HEK293 (cell line): ENCODE results near the gene PKD2L1.

Experiments
- CTCF ChIA-PET: fragments of 350-600 bp; formaldehyde crosslinking; extraction: SDS; loops from one replicate; lab custom pipeline; 2021; ENCODE audit warnings: antibody characterized with exemption; lab: Yijun Ruan, JAX
- POLR2A ChIA-PET: fragments of 300-600 bp; formaldehyde crosslinking; extraction: SDS; loops from one replicate; lab custom pipeline; 2020; ENCODE audit warnings: antibody characterized with exemption, inconsistent platforms; lab: Yijun Ruan, JAX
- H3K27ac ChIP-seq: fragments of 200-500 bp; sonication (Bioruptor generic); 2 replicates; pipeline ENCODE4 v1.5.1; 2014; ENCODE audit warnings: low read depth, low read length, control low read depth, inconsistent platforms; ENCODE audit errors: extremely low read depth
- H3K36me3 ChIP-seq, 2 experiments: fragments of 200-500 bp in 1 of 2; sonication (Bioruptor generic) in 1 of 2; 1 replicate in 1 of 2; 2 replicates in 1 of 2; pipeline ENCODE4 v1.5.1; 2014 to 2017; ENCODE audit warnings: inconsistent platforms in 2 of 2, low read length in 2 of 2; ENCODE audit not compliant: control insufficient read depth in 2 of 2, insufficient read depth in 1 of 2
- H3K4me1 ChIP-seq: fragments of 200-500 bp; sonication (Bioruptor generic); 2 replicates; pipeline ENCODE4 v1.5.1; 2014; ENCODE audit warnings: mild to moderate bottlenecking, low read length, inconsistent platforms; ENCODE audit not compliant: control insufficient read depth, insufficient read depth
- H3K4me3 ChIP-seq: 2 replicates; pipeline ENCODE4 v1.5.1; 2011; ENCODE audit warnings: low read depth, mild to moderate bottlenecking, control low read depth, low read length, moderate library complexity
- H3K9me3 ChIP-seq: fragments of 200-500 bp; sonication (Bioruptor generic); 2 replicates; pipeline ENCODE4 v1.5.1; 2014; ENCODE audit warnings: low read depth, low read length, inconsistent platforms; ENCODE audit not compliant: control insufficient read depth, insufficient read depth
- AEBP2 ChIP-seq: fragments of 450-650 bp; formaldehyde crosslinking; IDR thresholded peaks from 2 replicates; pipeline ENCODE4 v1.5.1; 2016; ENCODE audit warnings: missing biosample characterization, missing genetic modification characterization, borderline replicate concordance
- BCL11A ChIP-seq: fragments of 450-650 bp; formaldehyde crosslinking; IDR thresholded peaks from 2 replicates; pipeline ENCODE4 v1.5.1; 2016; ENCODE audit warnings: low read depth, missing biosample characterization, missing genetic modification characterization
- BCL6B ChIP-seq: fragments of 450-650 bp; formaldehyde crosslinking; IDR thresholded peaks from 2 replicates; pipeline ENCODE4 v1.5.1; 2017; ENCODE audit warnings: missing biosample characterization, missing genetic modification characterization
- CTCF ChIP-seq: fragments of 450-650 bp; formaldehyde crosslinking; IDR thresholded peaks from 2 replicates; pipeline ENCODE4 v1.5.1; 2016; ENCODE audit warnings: missing biosample characterization, missing genetic modification characterization
- HIC1 ChIP-seq: fragments of 450-650 bp; formaldehyde crosslinking; IDR thresholded peaks from 2 replicates; pipeline ENCODE4 v1.5.1; 2016; ENCODE audit warnings: missing biosample characterization, missing genetic modification characterization
- KLF17 ChIP-seq: fragments of 450-650 bp; formaldehyde crosslinking; IDR thresholded peaks from 2 replicates; pipeline ENCODE4 v1.5.1; 2016; ENCODE audit warnings: missing biosample characterization, missing genetic modification characterization
- KLF7 ChIP-seq: fragments of 450-650 bp; formaldehyde crosslinking; IDR thresholded peaks from 2 replicates; pipeline ENCODE4 v1.5.1; 2016; ENCODE audit warnings: missing biosample characterization, missing genetic modification characterization, borderline replicate concordance
- YY2 ChIP-seq: fragments of 450-650 bp; formaldehyde crosslinking; IDR thresholded peaks from 2 replicates; pipeline ENCODE4 v1.5.1; 2016; ENCODE audit warnings: missing biosample characterization, missing genetic modification characterization
- ZBTB44 ChIP-seq: fragments of 450-650 bp; IDR thresholded peaks from 2 replicates; pipeline ENCODE4 v1.5.1; 2018; ENCODE audit warnings: missing biosample characterization, mild to moderate bottlenecking, missing genetic modification characterization
- ZFP3 ChIP-seq: fragments of 450-650 bp; formaldehyde crosslinking; IDR thresholded peaks from 2 replicates; pipeline ENCODE4 v1.5.1; 2016; ENCODE audit warnings: low read depth, missing biosample characterization, missing genetic modification characterization
- ZNF121 ChIP-seq: fragments of 450-650 bp; formaldehyde crosslinking; IDR thresholded peaks from 2 replicates; pipeline ENCODE4 v1.5.1; 2016; ENCODE audit warnings: missing biosample characterization, missing genetic modification characterization
- ZNF157 ChIP-seq: fragments of 450-650 bp; formaldehyde crosslinking; IDR thresholded peaks from 2 replicates; pipeline ENCODE4 v1.5.1; 2016; ENCODE audit warnings: missing biosample characterization, missing genetic modification characterization
- ZNF266 ChIP-seq: fragments of 450-650 bp; formaldehyde crosslinking; IDR thresholded peaks from 2 replicates; pipeline ENCODE4 v1.5.1; 2016; ENCODE audit warnings: missing biosample characterization, missing genetic modification characterization, low read depth
- ZNF341 ChIP-seq: fragments of 450-650 bp; formaldehyde crosslinking; IDR thresholded peaks from 2 replicates; pipeline ENCODE4; 2016; ENCODE audit warnings: low read depth, missing biosample characterization, missing genetic modification characterization
- ZNF37A ChIP-seq: fragments of 450-650 bp; IDR thresholded peaks from 2 replicates; pipeline ENCODE4 v1.5.1; 2018; ENCODE audit warnings: missing biosample characterization, missing genetic modification characterization
- ZNF596 ChIP-seq: fragments of 450-650 bp; IDR thresholded peaks from 2 replicates; pipeline ENCODE4 v1.5.0; 2018; ENCODE audit warnings: missing biosample characterization, mild to moderate bottlenecking, missing genetic modification characterization, moderate library complexity
- ZNF600 ChIP-seq: fragments of 450-650 bp; formaldehyde crosslinking; IDR thresholded peaks from 2 replicates; pipeline ENCODE4 v1.5.1; 2016; ENCODE audit warnings: missing biosample characterization, missing genetic modification characterization
- ZNF658 ChIP-seq: fragments of 450-650 bp; formaldehyde crosslinking; IDR thresholded peaks from 2 replicates; pipeline ENCODE4; 2016; ENCODE audit warnings: missing biosample characterization, missing genetic modification characterization
- ZNF664 ChIP-seq: fragments of 450-650 bp; formaldehyde crosslinking; IDR thresholded peaks from 2 replicates; pipeline ENCODE4 v1.5.1; 2016; ENCODE audit warnings: missing biosample characterization, missing genetic modification characterization
- ZNF776 ChIP-seq: fragments of 450-650 bp; formaldehyde crosslinking; IDR thresholded peaks from 2 replicates; pipeline ENCODE4 v1.5.0; 2017; ENCODE audit warnings: missing biosample characterization, missing genetic modification characterization, borderline replicate concordance
- ZNF777 ChIP-seq: fragments of 450-650 bp; formaldehyde crosslinking; IDR thresholded peaks from 2 replicates; pipeline ENCODE4 v1.5.1; 2017; ENCODE audit warnings: missing biosample characterization, missing genetic modification characterization, borderline replicate concordance
- ZNF792 ChIP-seq: fragments of 450-650 bp; formaldehyde crosslinking; IDR thresholded peaks from 2 replicates; pipeline ENCODE4 v1.5.1; 2016; ENCODE audit warnings: missing biosample characterization, missing genetic modification characterization

Gene PKD2L1

GRCh38 chr10:100372415-100373297 is 42.6 kb upstream of the PKD2L1 start:
- H3K9me3 ChIP-seq = no peaks in the 10 kb centered on the region
- no peaks in the 10 kb centered on the region for H3K36me3 ChIP-seq
- H3K4me1 ChIP-seq = peaks cover 21% of the 10 kb centered on the region
- ChIA-PET POLR2A (interaction anchor here (0.6 to 2.1 kb wide), 13 partner anchors 8 to 146 kb away, joined by 3 to 71 read pairs (median 5); partner anchors contain the start of genes BLOC1S2 and SCD), CTCF (interaction anchor here (0.8 to 2.2 kb wide), 6 partner anchors 29 to 372 kb away, joined by 3 to 13 read pairs (median 4); no protein-coding TSS in a partner anchor)
- TF ChIP-seq ZNF600 (tag by site-specific recombination) (no peak; the same call in 1 of the 2 replicates), ZNF777 (tag by site-specific recombination) (no peak), KLF17 (tag by site-specific recombination) (0 out of 2 replicates have a peak, but pooled peaks have one; percentile 22), ZNF664 (tag by site-specific recombination) (no peak), BCL11A (tag by site-specific recombination) (peak; percentile 11; the same call in 1 of the 2 replicates), HIC1 (peak; percentile 87), ZNF37A (no peak), ZNF776 (tag by site-specific recombination) (no peak), ZNF658 (tag by site-specific recombination) (no peak), CTCF (tag by site-specific recombination) (peak; percentile 47), YY2 (tag by site-specific recombination) (no peak), ZNF792 (no peak), ZNF596 (tag by site-specific recombination) (no peak), ZNF266 (tag by site-specific recombination) (no peak), ZBTB44 (tag by site-specific recombination) (no peak), AEBP2 (no peak), KLF7 (tag by site-specific recombination) (no peak), ZNF157 (tag by site-specific recombination) (no peak), ZFP3 (no peak), ZNF341 (no peak), ZNF121 (tag by site-specific recombination) (peak; percentile 97), BCL6B (no peak)
- H3K27ac ChIP-seq = peak overlapping the region; percentile 97
- peak overlapping the region; percentile 24 for H3K4me3 ChIP-seq
